ENCODE results near the gene SIX3. TPM values are rescaled to one million over a fixed set of nuclear protein-coding genes. Genes with fewer than 3 reads are reported as not detected.

SIX3 gene
- total and polyA plus RNA-seq, 4 donors: not detected

DNA sequence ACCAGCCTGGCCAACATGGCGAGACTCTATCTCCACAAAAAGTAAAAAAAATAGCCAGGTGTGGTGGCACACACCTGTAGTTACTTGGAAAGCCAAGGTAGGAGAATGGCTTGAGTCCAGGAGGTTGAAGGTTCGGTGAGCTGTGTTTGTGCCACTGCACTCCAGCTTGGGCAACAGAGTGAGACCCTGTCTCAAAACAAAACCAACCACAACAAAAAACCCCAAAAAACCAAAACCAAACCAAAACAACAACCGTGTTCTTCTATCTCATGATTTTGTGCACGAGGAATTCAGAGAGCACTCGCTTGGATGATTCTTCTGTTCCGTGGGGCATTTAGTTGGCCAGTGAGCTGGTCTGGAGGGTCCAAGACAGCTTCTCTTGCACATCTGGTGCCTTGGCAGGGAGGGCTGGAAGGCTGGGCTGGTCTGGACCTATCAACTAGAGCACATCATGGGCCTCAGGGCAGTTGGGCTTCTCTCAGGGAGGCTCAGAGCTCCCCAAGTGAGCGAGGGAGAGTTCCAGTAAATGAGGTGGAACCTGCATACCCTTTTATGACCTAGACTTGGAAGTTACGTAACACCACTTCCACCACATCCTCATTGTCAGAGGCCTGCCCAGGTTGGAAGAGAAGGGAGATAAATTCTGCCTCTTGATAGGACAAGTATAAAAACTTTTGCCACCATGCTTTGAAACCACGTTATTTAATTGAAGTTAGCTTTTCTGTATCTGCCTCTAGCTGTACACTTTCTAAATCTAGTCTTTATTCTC, 42.5 kb downstream of the SIX3 start:
- H3K9me3 ChIP-seq (ENCODE audit: control insufficient read depth, low read length): peaks cover 5% of the 10 kb centered on the region
- no peak overlapping the region for H3K27ac ChIP-seq (ENCODE audit: low read depth in 1 of 2, low read length in 2 of 2)
- H3K27me3 ChIP-seq (ENCODE audit: control insufficient read depth in 1 of 2, insufficient read depth in 2 of 2, low read length in 1 of 2): no peaks in the 10 kb centered on the region
- H3K4me3 ChIP-seq (ENCODE audit: low read length in 2 of 2): no peak overlapping the region
- no peaks in the 10 kb centered on the region for H3K36me3 ChIP-seq (ENCODE audit: control insufficient read depth in 1 of 2, insufficient read depth in 2 of 2, low read length in 1 of 2)
- DNase-seq (no peak), ATAC-seq (ENCODE audit: low FRiP score) (no peak)
- H3K4me1 ChIP-seq (ENCODE audit: control insufficient read depth in 1 of 2, insufficient read depth in 2 of 2, low read length in 2 of 2): no peaks in the 10 kb centered on the region
- 80 to 93% methylated on average over 9 of the region's 9 CpGs for WGBS, 2 donors
- intact Hi-C loops (cut with DNase I): no loop called here

- no peak for ATAC-seq (ENCODE audit: low FRiP score)
- 76 to 84% methylated on average over 2 of the region's 2 CpGs for WGBS, 2 donors
- H3K9me3 ChIP-seq (ENCODE audit: control insufficient read depth, low read length): peaks cover 9% of the 10 kb centered on the region
These were observed 47.7 kb downstream of the SIX3 start for GRCh38 chr2:44989176-44989575.

GRCh38 chr2:44994377-44994776, 52.9 kb downstream of the SIX3 start:
- Histone ChIP-seq H3K4me1 (ENCODE audit: control insufficient read depth in 1 of 2, insufficient read depth in 2 of 2, low read length in 2 of 2) (no peaks in the 10 kb centered on the region), H3K27me3 (ENCODE audit: control insufficient read depth in 1 of 2, insufficient read depth in 2 of 2, low read length in 1 of 2) (peaks cover 0 to 2% of the 10 kb centered on the region in 2 donors), H3K4me3 (ENCODE audit: low read length in 2 of 2) (no peak overlapping the region), H3K27ac (ENCODE audit: low read depth in 1 of 2, low read length in 2 of 2) (no peak overlapping the region), H3K36me3 (ENCODE audit: control insufficient read depth in 1 of 2, insufficient read depth in 2 of 2, low read length in 1 of 2) (no peaks in the 10 kb centered on the region), H3K9me3 (ENCODE audit: control insufficient read depth, low read length) (peaks cover 5% of the 10 kb centered on the region)
- ATAC-seq (ENCODE audit: low FRiP score): no peak
- intact Hi-C loops (cut with DNase I): no loop called here
- no peak for DNase-seq
- 93 to 95% methylated on average over 1 of the region's 1 CpG for WGBS, 2 donors

More at GRCh38 chr2:44989176-44989575, 47.7 kb downstream of the SIX3 start:
- H3K4me1 ChIP-seq (ENCODE audit: control insufficient read depth in 1 of 2, insufficient read depth in 2 of 2, low read length in 2 of 2): no peaks in the 10 kb centered on the region
- H3K36me3 ChIP-seq (ENCODE audit: control insufficient read depth in 1 of 2, insufficient read depth in 2 of 2, low read length in 1 of 2): no peaks in the 10 kb centered on the region
- no peak overlapping the region for H3K4me3 ChIP-seq (ENCODE audit: low read length in 2 of 2)
- DNase-seq: no peak
- H3K27ac ChIP-seq (ENCODE audit: low read depth in 1 of 2, low read length in 2 of 2): no peak overlapping the region
- peaks cover 0 to 2% of the 10 kb centered on the region in 2 donors for H3K27me3 ChIP-seq (ENCODE audit: control insufficient read depth in 1 of 2, insufficient read depth in 2 of 2, low read length in 1 of 2)
- intact Hi-C loops (cut with DNase I): no loop called here

Other genes with a start within 250 kb of the SIX3 start
- 1 to 10 TPM; 1.7 to 6.0 TPM for gene SIX2, start 67.8 kb downstream of the SIX3 start, total RNA-seq
- gene SIX2, start 67.8 kb downstream of the SIX3 start, polyA plus RNA-seq: 1 to 10 TPM; 1.8 to 3.4 TPM